Measurements from ENCODE around the gene NAT14. TPM values are rescaled to one million over a fixed set of nuclear protein-coding genes. Genes with fewer than 3 reads are reported as not detected.
A peak's percentile ranks its signal among the peaks of the same experiment; 100 is the strongest.

Gene NAT14
- total RNA-seq, 2 donors from 2014 or later = 51.3 to 67.1 TPM

GRCh38 chr19:55516878-55517620 lies 32.1 kb downstream of the NAT14 start:
- Histone ChIP-seq H3K9ac (ENCODE audit: extremely low read depth, low read length, poor library complexity, severe bottlenecking) (no peak overlapping the region), H3K9me3 (ENCODE audit: control insufficient read depth, low read length) (no peaks in the 10 kb centered on the region), H3K27ac (ENCODE audit: low read depth, low read length) (no peak overlapping the region), H3K4me1 (ENCODE audit: control insufficient read depth, insufficient read depth, low read length) (no peaks in the 10 kb centered on the region), H3K4me3 (ENCODE audit: low read length) (no peak overlapping the region), H3K27me3 (ENCODE audit: control insufficient read depth, insufficient read depth, low read length, poor library complexity, severe bottlenecking) (no peaks in the 10 kb centered on the region), H3K36me3 (ENCODE audit: control insufficient read depth, insufficient read depth, low read length) (no peaks in the 10 kb centered on the region)
- no peaks in the 10 kb centered on the region for H3K36me3 Mint-ChIP-seq (ENCODE audit: low read depth)
- H3K27ac Mint-ChIP-seq = peak overlapping the region; percentile 61
- DNase-seq = peak; percentile 97
- peaks cover 24% of the 10 kb centered on the region for H3K27me3 Mint-ChIP-seq (ENCODE audit: insufficient read depth)
- H3K4me3 Mint-ChIP-seq = peak overlapping the region; percentile 38
- 24 to 34% methylated on average over 13 to 61 of the region's 61 CpGs for WGBS, 2 experiments (ENCODE audit: insufficient coverage in 1 of 2, insufficient read length in 1 of 2)
- peak; percentile 85 for TF ChIP-seq CTCF (conservative IDR thresholded peaks at IDR 0.05)
- H3K4me1 Mint-ChIP-seq = no peaks in the 10 kb centered on the region
- no peaks in the 10 kb centered on the region for H3K9me3 Mint-ChIP-seq

- WGBS, 2 experiments (ENCODE audit: insufficient coverage in 1 of 2, insufficient read length in 1 of 2) = 87 to 97% methylated on average over 8 to 10 of the region's 10 CpGs
- no peak overlapping the region for H3K4me3 Mint-ChIP-seq
- Histone ChIP-seq H3K4me1 (ENCODE audit: control insufficient read depth, insufficient read depth, low read length) (no peaks in the 10 kb centered on the region), H3K27ac (ENCODE audit: low read depth, low read length) (no peak overlapping the region), H3K27me3 (ENCODE audit: control insufficient read depth, insufficient read depth, low read length, poor library complexity, severe bottlenecking) (no peaks in the 10 kb centered on the region), H3K9ac (ENCODE audit: extremely low read depth, low read length, poor library complexity, severe bottlenecking) (no peak overlapping the region), H3K9me3 (ENCODE audit: control insufficient read depth, low read length) (no peaks in the 10 kb centered on the region), H3K4me3 (ENCODE audit: low read length) (no peak overlapping the region), H3K36me3 (ENCODE audit: control insufficient read depth, insufficient read depth, low read length) (no peaks in the 10 kb centered on the region)
- no peak for DNase-seq
- H3K27me3 Mint-ChIP-seq (ENCODE audit: insufficient read depth) = peaks cover 29% of the 10 kb centered on the region
- TF ChIP-seq CTCF (conservative IDR thresholded peaks at IDR 0.05) = no peak
- H3K9me3 Mint-ChIP-seq = no peaks in the 10 kb centered on the region
- H3K36me3 Mint-ChIP-seq (ENCODE audit: low read depth) = no peaks in the 10 kb centered on the region
- H3K27ac Mint-ChIP-seq = no peak overlapping the region
- H3K4me1 Mint-ChIP-seq = no peaks in the 10 kb centered on the region
Observed at GRCh38 chr19:55519451-55520311, 34.7 kb downstream of the NAT14 start.

GRCh38 chr19:55520691-55521292 lies 35.8 kb downstream of the NAT14 start:
- H3K36me3 ChIP-seq (ENCODE audit: control insufficient read depth, insufficient read depth, low read length) = no peaks in the 10 kb centered on the region
- no peaks in the 10 kb centered on the region for H3K9me3 ChIP-seq (ENCODE audit: control insufficient read depth, low read length)
- H3K4me3 ChIP-seq (ENCODE audit: low read length) = no peak overlapping the region
- no peaks in the 10 kb centered on the region for H3K9me3 Mint-ChIP-seq
- no peak for DNase-seq
- no peak for TF ChIP-seq CTCF (conservative IDR thresholded peaks at IDR 0.05)
- 90 to 92% methylated on average over 12 to 14 of the region's 14 CpGs for WGBS, 2 experiments (ENCODE audit: insufficient coverage in 1 of 2, insufficient read length in 1 of 2)
- H3K27ac Mint-ChIP-seq = no peak overlapping the region
- peaks cover 3% of the 10 kb centered on the region for H3K4me1 Mint-ChIP-seq
- H3K36me3 Mint-ChIP-seq (ENCODE audit: low read depth) = no peaks in the 10 kb centered on the region
- no peak overlapping the region for H3K27ac ChIP-seq (ENCODE audit: low read depth, low read length)
- no peak overlapping the region for H3K4me3 Mint-ChIP-seq
- H3K27me3 Mint-ChIP-seq (ENCODE audit: insufficient read depth) = peaks cover 21% of the 10 kb centered on the region
- peaks cover 4% of the 10 kb centered on the region for H3K4me1 ChIP-seq (ENCODE audit: control insufficient read depth, insufficient read depth, low read length)
- no peaks in the 10 kb centered on the region for H3K27me3 ChIP-seq (ENCODE audit: control insufficient read depth, insufficient read depth, low read length, poor library complexity, severe bottlenecking)
- H3K9ac ChIP-seq (ENCODE audit: extremely low read depth, low read length, poor library complexity, severe bottlenecking) = no peak overlapping the region
